GM19455 (cell line): ENCODE data around the gene SUPT5H.

Experiments
- ATAC-seq: cut with Tn5 transposase; IDR thresholded peaks from one replicate; pipeline ENCODE4 v1.9.1; 2021; ENCODE audit not compliant: unreplicated experiment

SUPT5H gene

DNA sequence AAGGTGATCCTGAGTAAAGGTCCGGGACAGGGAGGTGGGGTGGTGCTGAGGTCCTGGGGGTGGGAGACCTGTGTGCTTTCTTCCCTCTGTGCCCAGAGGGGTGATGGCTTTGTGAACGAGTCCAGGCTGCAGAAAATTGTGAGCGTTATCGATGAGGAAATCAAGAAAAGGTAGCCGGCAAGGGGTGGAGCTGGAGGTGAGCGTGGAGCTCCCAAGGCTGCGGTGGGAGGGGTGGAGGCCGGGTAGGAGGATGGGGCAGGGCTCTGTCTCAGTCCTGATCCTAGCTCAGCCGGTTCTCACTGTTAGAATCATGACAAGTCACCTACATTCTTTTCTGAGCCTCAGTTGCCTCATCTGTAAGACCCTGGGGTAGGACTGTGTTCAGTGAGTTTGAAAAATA lies 73.6 kb downstream of the SUPT5H start:
- ATAC-seq, result no peak

DNA sequence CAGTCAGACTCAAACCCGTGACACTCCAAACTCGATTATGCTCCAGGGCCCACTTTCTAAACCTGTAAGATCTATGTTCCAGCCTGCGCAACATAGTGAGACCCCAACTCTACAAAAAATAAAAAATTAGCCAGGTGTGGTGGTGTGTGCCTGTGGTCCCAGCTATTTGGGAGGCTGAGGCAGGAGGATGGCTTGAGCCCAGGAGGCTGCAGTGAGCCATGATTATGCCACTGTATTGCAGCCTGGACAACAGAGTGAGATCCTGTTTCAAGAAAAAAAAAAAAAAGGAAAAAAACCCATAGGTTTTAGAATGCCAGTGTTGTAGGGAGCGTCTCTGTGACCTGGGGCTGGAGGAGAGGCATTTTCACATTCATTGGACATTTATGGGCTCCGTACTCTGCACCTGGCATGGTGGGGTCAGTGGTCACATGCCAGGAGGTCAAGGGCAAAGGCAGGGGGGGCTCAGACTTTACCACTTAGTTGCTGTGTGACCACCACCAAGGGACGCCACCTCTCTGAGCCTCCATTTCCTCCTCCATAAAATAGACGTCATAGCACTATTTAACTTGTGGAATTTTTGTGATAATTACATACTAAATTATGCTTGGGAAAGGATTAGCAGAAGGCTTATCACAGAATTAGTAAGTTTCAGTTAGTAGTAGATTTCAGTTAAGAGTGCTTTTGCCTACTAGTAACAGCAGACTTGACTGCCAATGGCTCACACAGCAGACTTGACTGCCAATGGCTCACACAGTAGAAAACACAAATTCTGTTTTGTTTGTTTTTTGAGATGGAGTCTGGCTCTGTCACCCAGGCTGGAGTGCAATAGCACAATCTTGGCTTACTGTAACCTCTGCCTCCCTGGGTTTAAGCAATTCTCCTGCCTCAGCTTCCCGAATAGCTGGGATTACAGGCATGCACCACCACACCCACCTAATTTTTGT lies 75.4 kb downstream of the SUPT5H start:
- ATAC-seq, result no peak

DNA sequence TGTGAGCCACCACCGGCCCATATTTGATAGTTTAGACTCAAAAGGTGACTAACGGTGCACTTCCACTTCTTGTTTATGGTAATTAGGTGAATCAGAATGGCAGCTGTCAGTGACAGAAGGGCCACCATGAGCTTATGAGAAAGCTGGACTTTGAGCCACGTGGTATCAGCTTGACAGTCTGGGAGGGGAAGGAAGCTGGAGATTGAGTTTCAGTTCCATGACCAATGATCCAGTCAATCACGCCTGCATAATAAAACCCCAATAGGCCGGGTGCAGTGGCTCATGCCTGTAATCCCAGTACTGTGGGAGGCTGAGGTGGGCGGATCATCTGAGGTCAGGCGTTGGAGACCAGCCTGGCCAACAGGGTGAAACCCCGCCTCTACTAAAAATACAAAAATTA lies 79.1 kb downstream of the SUPT5H start:
- ATAC-seq, result no peak

DNA sequence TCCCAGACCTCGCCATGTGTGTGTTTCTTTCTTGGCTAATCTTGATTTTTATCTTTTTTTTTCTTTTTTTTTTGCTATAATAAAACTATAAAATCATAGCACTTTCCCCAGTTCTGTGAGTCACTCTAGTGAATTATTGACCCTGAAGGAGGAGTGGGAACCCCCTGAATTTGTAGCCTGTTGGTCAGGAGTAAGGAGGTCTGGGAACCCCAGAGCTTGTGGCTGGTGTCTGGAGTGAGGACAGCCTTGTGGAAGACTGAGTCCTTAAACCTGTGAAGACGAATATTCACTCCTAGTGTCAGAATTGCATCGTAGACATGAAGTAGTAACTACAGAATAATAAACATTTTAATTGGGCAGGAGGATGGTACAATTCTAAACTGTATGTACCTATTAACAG lies 79.8 kb downstream of the SUPT5H start:
- ATAC-seq, result no peak
